ENCODE data around the gene WDR46. TPM values are rescaled to one million over a fixed set of nuclear protein-coding genes. Genes with fewer than 3 reads are reported as not detected.

WDR46 gene
- total and polyA plus RNA-seq, 2 of the 13 experiments (the other 11 are each of a cell fraction or from before 2014, with no cell fraction given): 47.4 to 105 TPM

DNA sequence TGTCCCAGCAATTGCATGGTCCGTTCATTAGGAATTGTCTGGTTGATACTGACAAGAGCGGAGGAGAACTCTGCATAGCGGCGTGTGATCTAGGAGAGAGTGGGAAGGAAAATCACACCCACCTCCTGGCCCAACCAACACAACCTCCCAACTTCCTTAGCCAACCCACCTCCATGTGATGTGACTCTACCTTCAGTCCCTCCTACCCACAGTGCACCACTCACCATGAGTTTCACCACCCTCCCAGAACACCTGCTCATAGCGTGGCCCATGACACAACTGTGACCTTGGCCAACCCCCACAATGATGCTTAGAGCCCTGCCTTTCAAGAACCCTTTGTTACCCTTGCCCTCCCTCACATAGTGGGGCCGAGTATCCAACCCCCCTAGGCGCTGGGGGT is 25.0 kb downstream of the WDR46 start:
- peaks cover 32 to 77% of the 10 kb centered on the region in 2 experiments for H3K36me3 ChIP-seq (replicated peaks in 1 of 2; ENCODE audit: control insufficient read depth in 1 of 2, insufficient read depth in 2 of 2, low read length in 2 of 2)
- no peak overlapping the region for H3K9ac ChIP-seq (ENCODE audit: insufficient read depth, low read depth, low read length)
- FAIRE-seq: no peak
- H3K27ac ChIP-seq (ENCODE audit: extremely low read length, insufficient read depth, low read length): no peak overlapping the region
- in situ Hi-C loops (cut with HindIII; ENCODE audit: extremely low pct_ligation_motif_present, low pct_unique_long_range_greater_than_20kb) (no loop called here), intact Hi-C loops (cut with micrococcal nuclease; ENCODE audit: unreplicated experiment) (no loop called here)
- CTCF ChIA-PET (ENCODE audit: low intra/inter-chr PET ratio, low total read pairs): no interaction called here
- POLR2A ChIA-PET: interaction anchor here (0.9 to 7.4 kb wide), 3 partner anchors 8 to 292 kb away, joined by 3 to 44 read pairs (median 6); partner anchors contain the start of genes RPS18 and VPS52
- H3K9me3 ChIP-seq (ENCODE audit: low read length): no peaks in the 10 kb centered on the region
- H3K4me3 ChIP-seq (replicated peaks in 1 of 3; ENCODE audit: insufficient read depth in 1 of 3, low read depth in 2 of 3, low read length in 3 of 3): no peak overlapping the region
- H2AFZ ChIP-seq (ENCODE audit: low read length): no peak overlapping the region
- no peak overlapping the region for H3K4me2 ChIP-seq (ENCODE audit: low read depth, low read length)
- BruUV-seq (replicated peaks): no TSS peak
- DNase-seq (ENCODE audit: low spot score): no peak
- 87% methylated on average over 7 of the region's 7 CpGs for WGBS (ENCODE audit: low lambda C conversion rate)
- H3K4me1 ChIP-seq (ENCODE audit: insufficient read depth, low read length): no peaks in the 10 kb centered on the region
- ATAC-seq: no peak
- H4K20me1 ChIP-seq (ENCODE audit: insufficient read depth, low read length): no peaks in the 10 kb centered on the region
- H3K79me2 ChIP-seq (ENCODE audit: insufficient read depth, low read length): no peaks in the 10 kb centered on the region
- no peaks in the 10 kb centered on the region for H3K27me3 ChIP-seq (ENCODE audit: control insufficient read depth in 1 of 2, insufficient read depth in 2 of 2, low read length in 2 of 2)
- no peak for TF ChIP-seq ZNF276 (CRISPR knock-in tag; IDR thresholded peaks at IDR 0.05; ENCODE audit: low read depth)
- no peak for TF ChIP-seq SRF (IDR thresholded peaks at IDR 0.05; ENCODE audit: low read depth, low read length)
- TF ChIP-seq JARID2 (CRISPR knock-in tag; IDR thresholded peaks at IDR 0.05; ENCODE audit: insufficient replicate concordance): no peak
- TF ChIP-seq, protein P1, sequence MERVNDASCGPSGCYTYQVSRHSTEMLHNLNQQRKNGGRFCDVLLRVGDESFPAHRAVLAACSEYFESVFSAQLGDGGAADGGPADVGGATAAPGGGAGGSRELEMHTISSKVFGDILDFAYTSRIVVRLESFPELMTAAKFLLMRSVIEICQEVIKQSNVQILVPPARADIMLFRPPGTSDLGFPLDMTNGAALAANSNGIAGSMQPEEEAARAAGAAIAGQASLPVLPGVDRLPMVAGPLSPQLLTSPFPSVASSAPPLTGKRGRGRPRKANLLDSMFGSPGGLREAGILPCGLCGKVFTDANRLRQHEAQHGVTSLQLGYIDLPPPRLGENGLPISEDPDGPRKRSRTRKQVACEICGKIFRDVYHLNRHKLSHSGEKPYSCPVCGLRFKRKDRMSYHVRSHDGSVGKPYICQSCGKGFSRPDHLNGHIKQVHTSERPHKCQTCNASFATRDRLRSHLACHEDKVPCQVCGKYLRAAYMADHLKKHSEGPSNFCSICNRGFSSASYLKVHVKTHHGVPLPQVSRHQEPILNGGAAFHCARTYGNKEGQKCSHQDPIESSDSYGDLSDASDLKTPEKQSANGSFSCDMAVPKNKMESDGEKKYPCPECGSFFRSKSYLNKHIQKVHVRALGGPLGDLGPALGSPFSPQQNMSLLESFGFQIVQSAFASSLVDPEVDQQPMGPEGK (CRISPR knock-in tag; IDR thresholded peaks at IDR 0.05): no peak
- no peak for TF ChIP-seq ZFY (CRISPR knock-in tag; IDR thresholded peaks at IDR 0.05)
- TF ChIP-seq, protein P2, sequence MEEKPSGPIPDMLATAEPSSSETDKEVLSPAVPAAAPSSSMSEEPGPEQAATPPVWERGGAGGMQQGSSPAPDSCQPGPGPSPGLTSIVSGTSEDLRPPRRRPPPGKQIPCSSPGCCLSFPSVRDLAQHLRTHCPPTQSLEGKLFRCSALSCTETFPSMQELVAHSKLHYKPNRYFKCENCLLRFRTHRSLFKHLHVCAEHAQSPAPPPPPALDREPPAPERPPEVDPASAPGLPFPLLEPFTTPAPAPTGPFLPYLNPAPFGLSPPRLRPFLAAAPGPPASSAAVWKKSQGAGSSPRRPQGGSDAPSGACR (CRISPR knock-in tag; IDR thresholded peaks at IDR 0.05): no peak
- no peak for TF ChIP-seq ATF7 (IDR thresholded peaks at IDR 0.05)
- TF ChIP-seq ATF7 (CRISPR knock-in tag; IDR thresholded peaks at IDR 0.05): no peak
- no peak for TF ChIP-seq IRF1 (CRISPR knock-in tag; IDR thresholded peaks at IDR 0.05; ENCODE audit: low read depth)
- TF ChIP-seq ZNF232 (CRISPR knock-in tag; IDR thresholded peaks at IDR 0.05; ENCODE audit: borderline replicate concordance): no peak
- no peak for TF ChIP-seq ZBED4 (CRISPR knock-in tag; IDR thresholded peaks at IDR 0.05; ENCODE audit: borderline replicate concordance)
- no peak for TF ChIP-seq TMF1 (CRISPR knock-in tag; IDR thresholded peaks at IDR 0.05; ENCODE audit: low read depth)
- TF ChIP-seq, protein P3, sequence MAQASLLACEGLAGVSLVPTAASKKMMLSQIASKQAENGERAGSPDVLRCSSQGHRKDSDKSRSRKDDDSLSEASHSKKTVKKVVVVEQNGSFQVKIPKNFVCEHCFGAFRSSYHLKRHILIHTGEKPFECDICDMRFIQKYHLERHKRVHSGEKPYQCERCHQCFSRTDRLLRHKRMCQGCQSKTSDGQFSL (CRISPR knock-in tag; IDR thresholded peaks at IDR 0.05): no peak
- no peak for TF ChIP-seq ZFP36L1 (CRISPR knock-in tag; IDR thresholded peaks at IDR 0.05)
